Erythroblast (primary cell): Measurements from ENCODE around the gene MKRN2.

Experiments
- GATA1 ChIP-seq: IDR thresholded peaks from 2 replicates; pipeline ENCODE4 v1.6.1; 2011; ENCODE audit warnings: low read depth, mild to moderate bottlenecking, control low read depth, low read length, moderate library complexity
- POLR2A ChIP-seq: IDR thresholded peaks from 2 replicates; pipeline ENCODE4 v1.6.1; 2011; ENCODE audit warnings: mild to moderate bottlenecking, low read length

GRCh38 chr3:12545473-12545791 is 11.5 kb upstream of the MKRN2 start, which contains the start of gene MKRN2OS:
- TF ChIP-seq POLR2A, result no peak
- no peak for TF ChIP-seq GATA1
